CD14-positive monocyte (primary cell): Measurements from ENCODE around the gene SFXN4. TPM values are rescaled to one million over a fixed set of nuclear protein-coding genes. Genes with fewer than 3 reads are reported as not detected.
A peak's percentile ranks its signal among the peaks of the same experiment; 100 is the strongest.

Experiments used
- DNase-seq, 3 donors: peaks; one replicate each; pipeline ENCODE4 v3.0.0-alpha.2; 2011 to 2022
- H2AFZ ChIP-seq: 2 replicates; pipeline ENCODE4 v1.6.0; 2012; ENCODE audit warnings: mild to moderate bottlenecking, low read depth, low read length, inconsistent platforms; ENCODE audit not compliant: insufficient read depth, poor library complexity, severe bottlenecking
- H3K27ac ChIP-seq, 2 donors: 1 replicate in 1 of 2; 2 replicates in 1 of 2; pipeline ENCODE4 v1.5.1; 2012 to 2013; ENCODE audit warnings: low read length in 2 of 2, control low read depth in 1 of 2, inconsistent platforms in 1 of 2, low read depth in 1 of 2, mild to moderate bottlenecking in 1 of 2
- H3K27me3 ChIP-seq, 2 donors: one replicate each; pipeline versions ENCODE4 v1.6.0 to v1.6.1; 2011 to 2013; ENCODE audit warnings: low read length in 2 of 2; ENCODE audit not compliant: control insufficient read depth in 2 of 2, insufficient read depth in 2 of 2
- H3K36me3 ChIP-seq, 2 donors: replicated peaks in 1 of 2; 1 replicate in 1 of 2; 2 replicates in 1 of 2; pipeline versions ENCODE4 v1.5.1 to v1.6.1; 2012 to 2013; ENCODE audit warnings: low read length in 2 of 2, control low read depth in 1 of 2, inconsistent platforms in 1 of 2, mild to moderate bottlenecking in 1 of 2; ENCODE audit not compliant: insufficient read depth in 2 of 2, control insufficient read depth in 1 of 2
- H3K4me1 ChIP-seq, 2 donors: 1 replicate in 1 of 2; 2 replicates in 1 of 2; pipeline versions ENCODE4 v1.5.1 to v1.6.1; 2012 to 2013; ENCODE audit warnings: low read length in 2 of 2, control low read depth in 1 of 2, inconsistent platforms in 1 of 2, mild to moderate bottlenecking in 1 of 2, moderate library complexity in 1 of 2; ENCODE audit not compliant: insufficient read depth in 2 of 2, control insufficient read depth in 1 of 2
- H3K4me2 ChIP-seq: replicated peaks from 2 replicates; pipeline ENCODE3; 2012; ENCODE audit warnings: low read length, moderate library complexity, mild to moderate bottlenecking; ENCODE audit not compliant: poor library complexity, severe bottlenecking; ENCODE audit errors: extremely low read depth
- H3K4me3 ChIP-seq, 3 experiments: fragments of 200-600 bp in 1 of 3; sonication (generic) in 1 of 3; replicated peaks in 1 of 3; 1 replicate in 2 of 3; 2 replicates in 1 of 3; pipeline ENCODE4 v1.5.1; 2011 to 2013; ENCODE audit warnings: low read length in 3 of 3, mild to moderate bottlenecking in 3 of 3, control low read depth in 2 of 3, low read depth in 2 of 3, inconsistent platforms in 1 of 3, moderate library complexity in 1 of 3
- H3K79me2 ChIP-seq: 2 replicates; pipeline ENCODE4 v1.6.0; 2012; ENCODE audit warnings: mild to moderate bottlenecking, control low read depth, inconsistent platforms, low read length, moderate library complexity; ENCODE audit not compliant: insufficient read depth
- H3K9ac ChIP-seq: 2 replicates; pipeline ENCODE4 v1.6.0; 2017; ENCODE audit warnings: low read length, mild to moderate bottlenecking; ENCODE audit not compliant: insufficient read depth, poor library complexity, severe bottlenecking
- H3K9me3 ChIP-seq, 2 donors: replicated peaks in 1 of 2; 1 replicate in 1 of 2; 2 replicates in 1 of 2; pipeline versions ENCODE4 v1.5.1 to v1.6.1; 2012 to 2013; ENCODE audit warnings: low read length in 2 of 2, control low read depth in 1 of 2; ENCODE audit not compliant: control insufficient read depth in 1 of 2, insufficient read depth in 1 of 2
- H4K20me1 ChIP-seq: 2 replicates; pipeline ENCODE4 v1.6.0; 2012; ENCODE audit warnings: mild to moderate bottlenecking, low read length, control low read depth, moderate library complexity; ENCODE audit not compliant: insufficient read depth
- H3K27ac Mint-ChIP-seq, 7 donors: one replicate each; pipeline ENCODE4 v1.8.0; 2020; ENCODE audit warnings: mild to moderate bottlenecking in 7 of 7, mixed read lengths in 7 of 7, moderate library complexity in 6 of 7, inconsistent platforms in 2 of 7
- H3K27me3 Mint-ChIP-seq, 3 donors: one replicate each; pipeline ENCODE4 v1.8.0; 2021 to 2022; ENCODE audit warnings: low read depth in 3 of 3, mild to moderate bottlenecking in 3 of 3, mixed read lengths in 3 of 3, moderate library complexity in 3 of 3, inconsistent platforms in 1 of 3
- H3K36me3 Mint-ChIP-seq, 2 donors: one replicate each; pipeline ENCODE4 v1.8.0; 2020; ENCODE audit warnings: mixed read lengths in 2 of 2, inconsistent platforms in 1 of 2, mild to moderate bottlenecking in 1 of 2
- H3K4me1 Mint-ChIP-seq: one replicate; pipeline ENCODE4 v1.8.0; 2020; ENCODE audit warnings: mild to moderate bottlenecking, mixed read lengths
- H3K4me3 Mint-ChIP-seq, 2 donors: one replicate each; pipeline ENCODE4 v1.8.0; 2020; ENCODE audit warnings: mild to moderate bottlenecking in 2 of 2, mixed read lengths in 2 of 2, moderate library complexity in 1 of 2
- H3K9me3 Mint-ChIP-seq, 7 donors: one replicate each; pipeline ENCODE4 v1.8.0; 2020 to 2022; ENCODE audit warnings: mixed read lengths in 7 of 7, mild to moderate bottlenecking in 6 of 7, moderate library complexity in 6 of 7, inconsistent platforms in 2 of 7
- CTCF ChIP-seq: fragments of 200-600 bp; IDR thresholded peaks from one replicate; pipeline ENCODE4 v1.8.0; 2022; ENCODE audit warnings: antibody characterized with exemption, mild to moderate bottlenecking
- WGBS: methylation state at CpG from one replicate; pipeline ENCODE4 v1.1.5; 2013; ENCODE audit warnings: missing lambda C conversion rate; ENCODE audit not compliant: insufficient coverage; 5-methylcytosine and 5-hydroxymethylcytosine counted together
- intact Hi-C, 2 donors: fragments of 100-400 bp; cut with micrococcal nuclease; formaldehyde crosslinking; loops; one replicate each; pipeline versions ENCODE4 v1.15.0 to v1.15.1; 2023
- polyA plus RNA-seq, 3 donors: library from polyadenylated mRNA; depleted of rRNA in 1 of 3; unstranded in 2 of 3; stranded (reverse) in 1 of 3; fragments of 300-500 nt in 2 of 3; fragments of >200 nt in 1 of 3; fragmentation: Illumina TruSeq in 2 of 3; gene quantifications; 1 replicate in 2 of 3; 2 replicates in 1 of 3; pipeline ENCODE4 v1.2.3, GENCODE V29; 2012 to 2021

The SFXN4 gene
- polyA plus RNA-seq, 3 donors, result 8.3 to 20.4 (median 18.3) TPM

GRCh38 chr10:119103903-119104653 lies 61.4 kb downstream of the SFXN4 start, which contains the start of gene DENND10:
TSS of gene DENND10 (plus strand) at chr10:119104113. CDS start at chr10:119104143, 30 bp downstream.
- peaks cover 0 to 5% (median 1%) of the 10 kb centered on the region in 3 donors for H3K27me3 Mint-ChIP-seq
- under 1% methylated on average over 74 of the region's 91 CpGs for whole genome bisulfite sequencing
- peak within 1 kb of the TSS; percentile 82 for H3K4me2 ChIP-seq
- TF ChIP-seq CTCF, result no peak
- H3K27me3 ChIP-seq, result no peaks in the 10 kb centered on the region
- peaks cover 57 to 60% of the 10 kb centered on the region in 2 donors for H3K4me1 ChIP-seq
- peak; percentile 67 to 77 (median 73) for DNase-seq
- no peaks in the 10 kb centered on the region for H3K9me3 ChIP-seq
- no peaks in the 10 kb centered on the region for H4K20me1 ChIP-seq
- peak within 1 kb of the TSS; percentile 60 to 93 (median 81) for H3K27ac Mint-ChIP-seq
- intact Hi-C loops, result no loop called here
- peaks cover 0 to 3% (median 2%) of the 10 kb centered on the region in 7 donors for H3K9me3 Mint-ChIP-seq
- peaks cover 48% of the 10 kb centered on the region for H3K4me1 Mint-ChIP-seq
- H3K4me3 Mint-ChIP-seq, result peak within 1 kb of the TSS; percentile 80 to 87
- H3K79me2 ChIP-seq, result peaks cover 36% of the 10 kb centered on the region
- H3K4me3 ChIP-seq, result peak within 1 kb of the TSS; percentile 80 to 95 (median 90)
- H2AFZ ChIP-seq, result peak within 1 kb of the TSS; percentile 79
- H3K36me3 ChIP-seq, result peaks cover under 1 to 4% of the 10 kb centered on the region in 2 donors
- peaks cover 5 to 22% of the 10 kb centered on the region in 2 donors for H3K36me3 Mint-ChIP-seq
- H3K27ac ChIP-seq, result peak within 1 kb of the TSS; percentile 67 to 83
- peak within 1 kb of the TSS; percentile 75 for H3K9ac ChIP-seq

GRCh38 chr10:119103241-119103902 lies 62.1 kb downstream of the SFXN4 start:
- Mint-ChIP-seq H3K4me3 (peak overlapping the region; percentile 67 to 71), H3K36me3 (peaks cover 3 to 16% of the 10 kb centered on the region in 2 donors), H3K27ac (peak overlapping the region in 6 of 7 donors; percentile 60 to 93 (median 82)), H3K27me3 (peaks cover 0 to 5% (median 1%) of the 10 kb centered on the region in 3 donors), H3K9me3 (peaks cover 0 to 3% (median 2%) of the 10 kb centered on the region in 7 donors), H3K4me1 (peaks cover 46% of the 10 kb centered on the region)
- intact Hi-C loops, result no loop called here
- H3K79me2 ChIP-seq, result peaks cover 29% of the 10 kb centered on the region
- H3K4me1 ChIP-seq, result peaks cover 50 to 53% of the 10 kb centered on the region in 2 donors
- H2AFZ ChIP-seq, result no peak overlapping the region
- no peaks in the 10 kb centered on the region for H3K36me3 ChIP-seq
- H3K27me3 ChIP-seq, result no peaks in the 10 kb centered on the region
- H3K4me3 ChIP-seq, result no peak overlapping the region
- no peaks in the 10 kb centered on the region for H4K20me1 ChIP-seq
- no peak for TF ChIP-seq CTCF
- WGBS, result 100% methylated on average over 5 of the region's 12 CpGs
- H3K9ac ChIP-seq, result no peak overlapping the region
- H3K27ac ChIP-seq, result no peak overlapping the region
- DNase-seq, result no peak
- H3K9me3 ChIP-seq, result no peaks in the 10 kb centered on the region
- no peak overlapping the region for H3K4me2 ChIP-seq
